Ascending aorta (tissue), 2 donors: ENCODE results near the gene FALEC. TPM values are rescaled to one million over a fixed set of nuclear protein-coding genes. Genes with fewer than 3 reads are reported as not detected.

Experiments used
- DNase-seq, 2 donors: peaks; one replicate each; pipeline ENCODE4 v3.0.0-alpha.2; 2019; ENCODE audit warnings: low spot score in 2 of 2
- H3K27ac ChIP-seq, 2 donors: fragments of 200-600 bp; sonication (generic); one replicate each; pipeline ENCODE4 v1.5.1; 2016 to 2017; ENCODE audit warnings: mild to moderate bottlenecking in 1 of 2
- H3K27me3 ChIP-seq: fragments of 200-600 bp; sonication (generic); one replicate; pipeline ENCODE4 v1.5.1; 2017
- H3K36me3 ChIP-seq, 2 donors: fragments of 200-600 bp; sonication (generic); one replicate each; pipeline ENCODE4 v1.5.1; 2016
- H3K4me1 ChIP-seq, 2 donors: fragments of 200-600 bp; sonication (generic); one replicate each; pipeline ENCODE4 v1.5.1; 2016 to 2017; ENCODE audit warnings: mild to moderate bottlenecking in 1 of 2
- H3K4me3 ChIP-seq, 2 donors: fragments of 200-600 bp; sonication (generic); one replicate each; pipeline ENCODE4 v1.5.1; 2016 to 2017; ENCODE audit warnings: mild to moderate bottlenecking in 1 of 2
- H3K9me3 ChIP-seq, 2 donors: fragments of 200-600 bp; sonication (generic); one replicate each; pipeline ENCODE4 v1.5.1; 2016
- intact Hi-C: fragments of 100-400 bp; cut with DNase I; formaldehyde crosslinking; loops from one replicate; pipeline ENCODE4 v1.15.1; 2023
- total RNA-seq: library from RNA; depleted of rRNA; stranded (reverse); fragments of >200 nt; gene quantifications from one replicate; pipeline ENCODE4 v1.1.0, GENCODE V29; 2016
- TF ChIP-seq, protein P1 (sequence below), 3 experiments: fragments of 200-600 bp in 2 of 3; fragments of 450-650 bp in 1 of 3; sonication (generic) in 2 of 3; IDR thresholded peaks; one replicate each; pipeline ENCODE4 v1.5.1; 2016 to 2019; ENCODE audit warnings: antibody characterized with exemption in 3 of 3, mild to moderate bottlenecking in 1 of 3, moderate library complexity in 1 of 3

The FALEC gene
- total RNA-seq, 1 donor from 2014 or later, result not detected

DNA sequence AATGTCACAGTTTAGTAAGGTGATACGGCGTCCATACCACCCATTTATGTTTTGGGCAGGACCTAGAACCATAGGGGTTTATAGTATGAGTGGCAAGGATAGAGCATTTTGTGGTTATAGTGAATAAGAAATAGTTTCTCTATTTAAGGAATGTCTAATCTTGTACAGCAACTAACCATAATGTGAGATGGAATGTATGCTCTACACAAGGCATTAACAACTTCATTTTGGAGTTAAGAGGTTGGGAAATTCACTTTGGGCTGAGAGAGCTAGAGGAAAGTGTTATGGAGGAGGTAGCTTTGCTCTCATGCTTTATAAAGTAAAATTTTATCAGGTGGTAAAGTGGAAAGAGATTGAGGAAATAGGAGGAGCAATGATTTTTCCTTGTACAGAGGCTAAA, 66.8 kb downstream of the FALEC start:
- TF ChIP-seq, protein P1, sequence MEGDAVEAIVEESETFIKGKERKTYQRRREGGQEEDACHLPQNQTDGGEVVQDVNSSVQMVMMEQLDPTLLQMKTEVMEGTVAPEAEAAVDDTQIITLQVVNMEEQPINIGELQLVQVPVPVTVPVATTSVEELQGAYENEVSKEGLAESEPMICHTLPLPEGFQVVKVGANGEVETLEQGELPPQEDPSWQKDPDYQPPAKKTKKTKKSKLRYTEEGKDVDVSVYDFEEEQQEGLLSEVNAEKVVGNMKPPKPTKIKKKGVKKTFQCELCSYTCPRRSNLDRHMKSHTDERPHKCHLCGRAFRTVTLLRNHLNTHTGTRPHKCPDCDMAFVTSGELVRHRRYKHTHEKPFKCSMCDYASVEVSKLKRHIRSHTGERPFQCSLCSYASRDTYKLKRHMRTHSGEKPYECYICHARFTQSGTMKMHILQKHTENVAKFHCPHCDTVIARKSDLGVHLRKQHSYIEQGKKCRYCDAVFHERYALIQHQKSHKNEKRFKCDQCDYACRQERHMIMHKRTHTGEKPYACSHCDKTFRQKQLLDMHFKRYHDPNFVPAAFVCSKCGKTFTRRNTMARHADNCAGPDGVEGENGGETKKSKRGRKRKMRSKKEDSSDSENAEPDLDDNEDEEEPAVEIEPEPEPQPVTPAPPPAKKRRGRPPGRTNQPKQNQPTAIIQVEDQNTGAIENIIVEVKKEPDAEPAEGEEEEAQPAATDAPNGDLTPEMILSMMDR (IDR thresholded peaks at IDR 0.05), result no peak
- H3K9me3 ChIP-seq, result no peaks in the 10 kb centered on the region
- peaks cover under 1 to 19% of the 10 kb centered on the region in 2 donors for H3K36me3 ChIP-seq
- no peaks in the 10 kb centered on the region for H3K27me3 ChIP-seq
- peaks cover 0 to 6% of the 10 kb centered on the region in 2 donors for H3K4me1 ChIP-seq
- intact Hi-C loops, result no loop called here
- no peak overlapping the region for H3K4me3 ChIP-seq
- no peak overlapping the region for H3K27ac ChIP-seq
- DNase-seq, result no peak

Other genes with a start within 250 kb of the FALEC start
- 73.1 TPM for gene APH1A, start 246.7 kb upstream of the FALEC start, total RNA-seq
- gene C1orf54, start 243.0 kb upstream of the FALEC start, total RNA-seq, result 3.7 TPM
- 0.64 TPM for gene CIART, start 233.2 kb upstream of the FALEC start, total RNA-seq
- gene MRPS21, start 221.9 kb upstream of the FALEC start, total RNA-seq, result 17.1 TPM
- gene PRPF3, start 194.2 kb upstream of the FALEC start, total RNA-seq, result 19.5 TPM
- gene RPRD2, start 151.6 kb upstream of the FALEC start, total RNA-seq, result 13.7 TPM
- 10.9 TPM for gene TARS2, start 28.3 kb upstream of the FALEC start, total RNA-seq
- 55.8 TPM for gene ECM1, start 7.6 kb upstream of the FALEC start, total RNA-seq
- 85.3 TPM for gene ADAMTSL4, start 33.7 kb downstream of the FALEC start, total RNA-seq
- gene MCL1, start 63.9 kb downstream of the FALEC start, total RNA-seq, result 394 TPM
- gene ENSA, start 113.9 kb downstream of the FALEC start, total RNA-seq, result 138 TPM
- gene GOLPH3L, start 181.4 kb downstream of the FALEC start, total RNA-seq, result 14.7 TPM
- gene HORMAD1, start 205.1 kb downstream of the FALEC start, total RNA-seq, result not detected